Brain microvascular endothelial cell (primary cell): ENCODE measurements around the gene MCL1.

ENCODE experiments used
- DNase-seq: peaks from one replicate; pipeline ENCODE4 v3.0.0-alpha.2; 2020
- H3K27ac ChIP-seq: fragments of 250-450 bp; sonication (Bioruptor Pico); 2 replicates; pipeline ENCODE4 v1.5.1; 2020; ENCODE audit warnings: mild to moderate bottlenecking, moderate library complexity
- H3K27me3 ChIP-seq: fragments of 250-450 bp; sonication (Bioruptor Pico); replicated peaks from 2 replicates; pipeline ENCODE4 v1.5.1; 2020; ENCODE audit warnings: mild to moderate bottlenecking
- H3K36me3 ChIP-seq: fragments of 250-450 bp; sonication (Bioruptor Pico); replicated peaks from 2 replicates; pipeline ENCODE4 v1.5.1; 2020; ENCODE audit warnings: mild to moderate bottlenecking
- H3K4me3 ChIP-seq: 2 replicates; pipeline ENCODE4 v1.5.1; 2011; ENCODE audit warnings: low read depth, mild to moderate bottlenecking, control low read depth, low read length, moderate library complexity
- in situ Hi-C: cut with HindIII; loops from 2 replicates; pipeline ENCODE4 v1.10.0; 2017; ENCODE audit warnings: low sequenced_read_pairs, low pct_ligation_motif_present
- TF ChIP-seq, protein P1 (sequence below): IDR thresholded peaks from 2 replicates; pipeline ENCODE4 v1.5.1; 2011; ENCODE audit warnings: low read depth, mild to moderate bottlenecking, moderate library complexity, low read length, control low read depth, inconsistent platforms; ENCODE audit errors: missing control alignments

The MCL1 gene

DNA sequence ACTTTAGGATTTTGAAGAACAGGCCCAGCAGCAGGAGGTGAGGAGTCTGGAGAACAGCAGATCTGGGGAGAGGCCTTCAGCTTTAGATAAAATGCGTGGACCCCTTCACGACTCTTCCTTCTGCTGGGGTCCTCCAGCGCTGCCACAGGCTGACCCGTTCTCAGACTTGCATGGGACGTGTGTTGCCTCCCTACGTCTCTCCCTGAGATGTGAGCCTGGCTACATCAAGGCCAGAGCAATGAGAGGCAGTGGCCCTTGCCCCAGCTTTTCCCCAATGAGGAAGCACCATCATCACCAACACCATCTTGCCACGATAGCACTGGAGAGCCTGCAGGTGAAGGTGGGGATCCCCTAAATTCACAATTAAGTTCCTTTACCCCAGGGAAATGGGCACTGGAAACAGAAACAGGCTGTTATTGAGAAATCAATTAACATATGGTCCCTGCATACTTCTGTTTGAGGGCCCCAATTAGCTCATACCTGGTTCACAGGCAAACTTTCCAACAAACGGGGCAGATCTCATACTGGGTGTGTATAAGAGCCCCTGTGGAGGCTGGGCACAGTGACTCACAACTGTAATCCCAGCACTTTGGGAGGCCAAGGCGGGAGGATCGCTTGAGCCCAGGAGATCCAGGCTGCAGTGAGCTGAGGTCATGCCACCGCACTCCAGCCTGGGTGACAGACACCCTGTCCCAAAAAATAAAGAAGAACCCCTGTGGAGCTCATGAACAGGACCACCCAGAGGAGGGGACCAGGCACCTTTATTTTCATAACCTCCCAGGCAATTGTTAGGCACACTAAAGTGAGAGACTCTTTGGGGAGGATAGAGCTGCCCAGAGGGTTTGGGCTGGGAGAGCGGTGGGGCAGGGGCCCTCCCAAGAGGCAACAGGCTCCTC lies 42.3 kb downstream of the MCL1 start:
- no peak overlapping the region for H3K4me3 ChIP-seq
- TF ChIP-seq, protein P1, sequence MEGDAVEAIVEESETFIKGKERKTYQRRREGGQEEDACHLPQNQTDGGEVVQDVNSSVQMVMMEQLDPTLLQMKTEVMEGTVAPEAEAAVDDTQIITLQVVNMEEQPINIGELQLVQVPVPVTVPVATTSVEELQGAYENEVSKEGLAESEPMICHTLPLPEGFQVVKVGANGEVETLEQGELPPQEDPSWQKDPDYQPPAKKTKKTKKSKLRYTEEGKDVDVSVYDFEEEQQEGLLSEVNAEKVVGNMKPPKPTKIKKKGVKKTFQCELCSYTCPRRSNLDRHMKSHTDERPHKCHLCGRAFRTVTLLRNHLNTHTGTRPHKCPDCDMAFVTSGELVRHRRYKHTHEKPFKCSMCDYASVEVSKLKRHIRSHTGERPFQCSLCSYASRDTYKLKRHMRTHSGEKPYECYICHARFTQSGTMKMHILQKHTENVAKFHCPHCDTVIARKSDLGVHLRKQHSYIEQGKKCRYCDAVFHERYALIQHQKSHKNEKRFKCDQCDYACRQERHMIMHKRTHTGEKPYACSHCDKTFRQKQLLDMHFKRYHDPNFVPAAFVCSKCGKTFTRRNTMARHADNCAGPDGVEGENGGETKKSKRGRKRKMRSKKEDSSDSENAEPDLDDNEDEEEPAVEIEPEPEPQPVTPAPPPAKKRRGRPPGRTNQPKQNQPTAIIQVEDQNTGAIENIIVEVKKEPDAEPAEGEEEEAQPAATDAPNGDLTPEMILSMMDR: no peak
- no peaks in the 10 kb centered on the region for H3K36me3 ChIP-seq
- DNase-seq: no peak
- no peaks in the 10 kb centered on the region for H3K27me3 ChIP-seq
- H3K27ac ChIP-seq: no peak overlapping the region
- in situ Hi-C loops: no loop called here

DNA sequence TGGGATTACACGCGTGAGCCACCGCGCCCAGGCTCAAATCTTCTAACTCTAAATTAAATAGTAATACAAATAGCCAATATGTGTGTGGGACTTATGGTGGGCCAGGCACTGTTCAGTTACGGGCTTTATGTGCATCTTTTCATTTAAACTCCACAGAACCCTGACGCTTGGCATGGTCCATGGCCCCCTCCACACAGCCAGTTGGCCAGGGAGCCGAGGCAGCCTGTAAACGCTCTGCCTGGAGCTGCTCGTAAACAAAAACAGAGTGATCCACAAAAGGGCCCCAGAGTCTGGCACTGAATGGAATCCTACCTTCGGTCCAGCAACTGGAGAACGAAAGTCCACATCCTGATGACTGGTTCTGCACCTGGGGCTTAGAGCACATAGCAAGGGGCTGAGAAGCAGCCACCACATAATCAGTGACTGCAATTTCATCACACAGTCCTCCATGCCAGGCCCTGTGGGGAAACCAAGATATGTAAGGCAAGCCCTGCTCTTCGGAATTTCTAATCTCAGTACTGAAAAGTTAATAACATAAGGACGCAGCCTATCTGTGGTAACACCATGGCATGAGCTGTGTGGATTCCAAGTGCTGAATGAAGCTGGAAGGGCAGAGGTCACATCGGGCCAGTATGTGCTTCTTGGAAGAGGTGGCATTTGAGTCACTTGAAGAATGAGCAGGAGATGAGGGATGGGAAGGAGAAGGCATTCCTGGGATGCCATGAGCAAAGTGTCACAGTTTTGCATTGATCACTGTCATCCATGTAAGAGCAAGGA lies 43.7 kb downstream of the MCL1 start:
- in situ Hi-C loops: no loop called here
- H3K27ac ChIP-seq: no peak overlapping the region
- TF ChIP-seq, protein P1: no peak
- H3K36me3 ChIP-seq: no peaks in the 10 kb centered on the region
- no peak overlapping the region for H3K4me3 ChIP-seq
- no peak for DNase-seq
- H3K27me3 ChIP-seq: no peaks in the 10 kb centered on the region

DNA sequence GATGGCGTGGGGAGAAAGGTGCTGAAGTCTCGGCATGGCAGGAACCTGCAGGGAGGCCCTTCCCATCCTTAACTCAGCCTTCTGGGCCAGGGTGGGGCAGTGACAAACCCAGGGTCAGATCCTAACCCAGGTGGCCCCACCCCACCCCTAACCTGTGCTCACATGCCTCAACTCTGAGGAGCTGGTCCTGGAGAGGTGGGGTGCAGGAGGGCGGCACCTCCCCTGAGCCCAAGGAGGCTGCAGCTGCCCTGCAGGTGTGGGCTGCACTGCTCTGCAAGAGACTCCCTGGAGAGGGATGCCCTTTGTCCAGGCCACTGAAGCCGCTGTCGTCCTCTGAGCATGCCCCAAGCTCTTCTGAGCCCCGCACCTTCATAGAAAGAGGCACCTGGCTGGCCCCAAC lies 45.4 kb downstream of the MCL1 start:
- in situ Hi-C loops: no loop called here
- no peaks in the 10 kb centered on the region for H3K27me3 ChIP-seq
- H3K36me3 ChIP-seq: no peaks in the 10 kb centered on the region
- TF ChIP-seq, protein P1: no peak
- H3K4me3 ChIP-seq: no peak overlapping the region
- no peak overlapping the region for H3K27ac ChIP-seq
- DNase-seq: no peak

DNA sequence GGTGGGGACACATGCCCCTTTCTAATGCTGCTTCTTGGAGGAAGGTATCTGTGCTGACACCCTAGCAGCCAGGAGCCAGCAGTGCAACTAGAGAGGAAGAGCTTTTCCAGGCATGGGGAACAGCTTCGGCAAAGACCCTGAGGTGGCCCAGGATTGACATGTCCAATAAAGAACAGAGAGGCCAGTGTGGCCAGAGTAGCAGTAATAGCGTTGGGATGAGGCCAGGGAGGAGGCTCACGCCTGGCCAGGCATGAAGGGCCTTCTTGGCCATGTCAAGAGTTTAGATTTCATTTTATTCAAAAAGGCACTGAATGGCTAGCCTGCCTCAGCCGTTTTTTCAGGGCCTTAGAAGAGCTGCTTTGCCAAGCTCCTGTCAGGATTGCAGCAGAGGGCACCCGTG lies 46.5 kb downstream of the MCL1 start:
- TF ChIP-seq, protein P1: no peak
- no peak for DNase-seq
- in situ Hi-C loops: no loop called here
- Histone ChIP-seq H3K4me3 (no peak overlapping the region), H3K27ac (no peak overlapping the region), H3K27me3 (no peaks in the 10 kb centered on the region), H3K36me3 (no peaks in the 10 kb centered on the region)

DNA sequence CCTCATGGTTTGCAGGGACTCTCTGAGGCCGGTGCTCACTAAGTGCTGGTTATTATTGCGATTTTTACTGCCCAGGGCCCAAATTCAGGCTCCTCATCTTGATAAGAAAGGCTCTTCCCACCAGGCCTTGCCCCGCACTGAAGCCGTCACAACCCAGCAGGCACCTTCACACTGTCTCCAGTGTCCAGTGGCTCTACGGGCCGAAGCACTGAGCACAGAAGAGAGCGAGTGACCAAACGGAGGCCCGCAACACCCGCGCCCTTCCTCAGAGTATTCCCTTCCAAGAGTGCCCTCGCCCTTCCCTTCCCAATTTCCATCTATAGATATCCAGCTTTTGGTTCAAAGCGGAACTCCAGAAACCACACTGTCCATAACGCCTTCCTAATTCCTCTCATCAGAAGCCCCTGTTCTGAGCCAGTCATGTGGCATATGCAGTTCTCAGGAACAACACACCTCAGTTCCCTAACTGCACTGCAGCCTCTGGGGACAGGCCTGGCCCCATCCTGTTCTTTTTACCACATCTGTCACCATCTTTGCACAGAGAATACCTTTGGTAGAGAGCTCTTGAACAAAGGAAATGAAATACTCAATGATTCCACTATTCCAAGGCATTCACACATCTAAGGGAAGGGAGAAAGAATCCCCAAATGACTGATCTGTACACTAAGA lies 48.8 kb downstream of the MCL1 start:
- in situ Hi-C loops: no loop called here
- TF ChIP-seq, protein P1: no peak
- Histone ChIP-seq H3K27ac (no peak overlapping the region), H3K36me3 (no peaks in the 10 kb centered on the region), H3K27me3 (no peaks in the 10 kb centered on the region), H3K4me3 (no peak overlapping the region)
- no peak for DNase-seq
